ENCODE results near the gene RAB13.
A peak's percentile ranks its signal among the peaks of the same experiment; 100 is the strongest.
"Not testable (repeated sequence)": the region's sequence is repeated elsewhere in the genome, so short reads cannot be mapped to it uniquely, and the experiment has no call there.

The RAB13 gene

GRCh38 chr1:153985941-153986761, at the start of gene RAB13:
Gene RAB13 (minus strand): TSS chr1:153986339. CDS start chr1:153986236, 103 bp downstream.
- no peak for TF ChIP-seq CTCF (IDR thresholded peaks at IDR 0.05; ENCODE audit: low read length, missing control alignments)
- DNase-seq (ENCODE audit: low read depth), result peak; percentile 86
- peak within 1 kb of the TSS; percentile 70 for H3K4me3 ChIP-seq (replicated peaks; ENCODE audit: low read depth, low read length)

GRCh38 chr1:154033697-154034096, 47.6 kb upstream of the RAB13 start:
- not testable (repeated sequence) for H3K4me3 ChIP-seq (replicated peaks; ENCODE audit: low read depth, low read length); DNase-seq (ENCODE audit: low read depth)

GRCh38 chr1:154019940-154020339, 33.8 kb upstream of the RAB13 start:
- no peak for TF ChIP-seq CTCF (IDR thresholded peaks at IDR 0.05; ENCODE audit: low read length, missing control alignments)
- H3K4me3 ChIP-seq (replicated peaks; ENCODE audit: low read depth, low read length), result no peak overlapping the region
- DNase-seq (ENCODE audit: low read depth), result no peak

GRCh38 chr1:154019269-154019668, 33.1 kb upstream of the RAB13 start:
- DNase-seq (ENCODE audit: low read depth), result no peak
- TF ChIP-seq CTCF (IDR thresholded peaks at IDR 0.05; ENCODE audit: low read length, missing control alignments), result no peak

GRCh38 chr1:154014154-154014907, 28.2 kb upstream of the RAB13 start:
- no peak overlapping the region for H3K4me3 ChIP-seq (replicated peaks; ENCODE audit: low read depth, low read length)
- no peak for TF ChIP-seq CTCF (IDR thresholded peaks at IDR 0.05; ENCODE audit: low read length, missing control alignments)
- peak; percentile 41 for DNase-seq (ENCODE audit: low read depth)

More at GRCh38 chr1:154019269-154019668, 33.1 kb upstream of the RAB13 start:
- H3K4me3 ChIP-seq (replicated peaks; ENCODE audit: low read depth, low read length), result no peak overlapping the region

GRCh38 chr1:154012543-154012942, 26.4 kb upstream of the RAB13 start:
- DNase-seq (ENCODE audit: low read depth); H3K4me3 ChIP-seq (replicated peaks; ENCODE audit: low read depth, low read length): not testable (repeated sequence)

GRCh38 chr1:154012129-154012528, 26.0 kb upstream of the RAB13 start:
- no peak for TF ChIP-seq CTCF (IDR thresholded peaks at IDR 0.05; ENCODE audit: low read length, missing control alignments)
- H3K4me3 ChIP-seq (replicated peaks; ENCODE audit: low read depth, low read length), result no peak overlapping the region

More at GRCh38 chr1:154012129-154012528, 26.0 kb upstream of the RAB13 start:
- no peak for DNase-seq (ENCODE audit: low read depth)

All from fibroblast of pulmonary artery (primary cell).